WI38 (cell line): ENCODE results near the gene NDUFB3.
A peak's percentile ranks its signal among the peaks of the same experiment; 100 is the strongest.

Source experiments
- H3K4me3 ChIP-seq: 2 replicates; pipeline ENCODE4 v1.5.1; 2011; ENCODE audit warnings: low read depth, mild to moderate bottlenecking, control low read depth, low read length
- TF ChIP-seq, protein P1 (sequence below): IDR thresholded peaks from 2 replicates; pipeline ENCODE4 v1.5.1; 2012; ENCODE audit warnings: low read depth, mild to moderate bottlenecking, control low read depth, low read length

Gene NDUFB3

DNA sequence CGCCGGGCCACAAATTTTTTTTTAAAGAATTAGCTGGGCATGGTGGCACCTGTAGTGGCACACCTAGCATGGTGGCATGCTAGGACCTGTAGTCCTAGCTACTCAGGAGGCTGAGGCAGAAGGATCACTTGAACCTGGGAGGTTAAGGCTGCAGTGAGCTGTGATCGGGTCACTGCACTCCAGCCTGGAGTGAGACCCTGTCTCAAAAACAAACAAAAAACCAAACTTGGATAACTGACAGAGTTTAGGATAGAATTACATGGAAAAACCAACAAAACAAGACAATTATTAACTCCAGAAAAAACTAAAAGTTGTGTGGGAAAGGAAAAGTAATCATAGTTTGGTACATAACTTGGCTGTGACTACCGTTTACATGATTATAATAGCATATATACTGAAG lies 42.5 kb downstream of the NDUFB3 start:
- TF ChIP-seq, protein P1, sequence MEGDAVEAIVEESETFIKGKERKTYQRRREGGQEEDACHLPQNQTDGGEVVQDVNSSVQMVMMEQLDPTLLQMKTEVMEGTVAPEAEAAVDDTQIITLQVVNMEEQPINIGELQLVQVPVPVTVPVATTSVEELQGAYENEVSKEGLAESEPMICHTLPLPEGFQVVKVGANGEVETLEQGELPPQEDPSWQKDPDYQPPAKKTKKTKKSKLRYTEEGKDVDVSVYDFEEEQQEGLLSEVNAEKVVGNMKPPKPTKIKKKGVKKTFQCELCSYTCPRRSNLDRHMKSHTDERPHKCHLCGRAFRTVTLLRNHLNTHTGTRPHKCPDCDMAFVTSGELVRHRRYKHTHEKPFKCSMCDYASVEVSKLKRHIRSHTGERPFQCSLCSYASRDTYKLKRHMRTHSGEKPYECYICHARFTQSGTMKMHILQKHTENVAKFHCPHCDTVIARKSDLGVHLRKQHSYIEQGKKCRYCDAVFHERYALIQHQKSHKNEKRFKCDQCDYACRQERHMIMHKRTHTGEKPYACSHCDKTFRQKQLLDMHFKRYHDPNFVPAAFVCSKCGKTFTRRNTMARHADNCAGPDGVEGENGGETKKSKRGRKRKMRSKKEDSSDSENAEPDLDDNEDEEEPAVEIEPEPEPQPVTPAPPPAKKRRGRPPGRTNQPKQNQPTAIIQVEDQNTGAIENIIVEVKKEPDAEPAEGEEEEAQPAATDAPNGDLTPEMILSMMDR = no peak
- H3K4me3 ChIP-seq = no peak overlapping the region

DNA sequence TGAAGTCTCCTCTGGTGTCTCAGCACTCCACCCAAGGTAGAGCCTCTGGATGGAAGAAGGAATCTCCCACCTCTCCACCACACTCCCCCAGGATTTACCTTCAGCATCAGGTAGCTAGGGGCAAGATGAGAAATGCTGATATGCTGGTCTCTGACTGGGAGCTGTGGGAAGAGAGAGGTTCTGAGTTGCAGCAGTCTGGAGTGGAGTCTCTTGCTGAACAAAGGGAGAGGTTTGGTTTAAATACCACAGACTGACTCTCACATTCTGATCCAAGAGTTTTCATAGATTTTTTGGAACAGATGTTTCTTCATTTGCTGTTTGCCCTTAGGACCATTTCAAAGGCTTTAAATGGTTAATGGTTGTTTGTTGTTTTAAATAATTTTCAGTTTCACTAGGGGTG lies 43.0 kb downstream of the NDUFB3 start:
- H3K4me3 ChIP-seq = no peak overlapping the region
- TF ChIP-seq, protein P1 = no peak

DNA sequence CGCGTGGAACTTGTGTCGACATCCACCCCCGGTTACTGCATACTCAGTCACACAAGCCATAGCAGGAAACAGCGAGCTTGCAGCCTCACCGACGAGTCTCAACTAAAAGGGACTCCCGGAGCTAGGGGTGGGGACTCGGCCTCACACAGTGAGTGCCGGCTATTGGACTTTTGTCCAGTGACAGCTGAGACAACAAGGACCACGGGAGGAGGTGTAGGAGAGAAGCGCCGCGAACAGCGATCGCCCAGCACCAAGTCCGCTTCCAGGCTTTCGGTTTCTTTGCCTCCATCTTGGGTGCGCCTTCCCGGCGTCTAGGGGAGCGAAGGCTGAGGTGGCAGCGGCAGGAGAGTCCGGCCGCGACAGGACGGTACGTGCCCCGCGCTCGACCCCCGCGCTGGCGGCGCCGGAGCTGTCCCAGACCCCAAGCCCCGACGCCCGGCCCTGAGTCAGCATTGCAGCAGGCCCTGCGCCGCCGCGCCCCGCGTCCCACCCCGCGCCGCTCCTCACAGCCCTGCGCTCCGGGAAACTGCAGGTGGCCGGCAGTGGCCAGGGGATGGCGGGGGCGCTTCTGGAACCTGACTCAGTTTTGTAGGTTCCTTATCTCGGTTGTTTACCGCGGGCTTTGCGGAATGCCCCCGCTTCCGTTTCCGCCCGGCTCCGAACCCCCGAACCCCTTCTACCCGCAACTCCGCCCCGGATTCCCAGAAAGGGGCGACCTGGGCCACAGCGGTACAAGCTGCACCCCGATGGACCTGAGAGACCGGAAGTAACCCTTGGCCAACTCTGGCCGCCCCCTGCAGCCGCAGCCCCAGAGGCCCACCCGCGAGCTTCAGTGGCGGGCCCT lies 44.5 kb downstream of the NDUFB3 start, which contains the start of gene CFLAR:
CFLAR (plus strand) TSS at position 50 of the 844 bp plus-strand sequence. CDS start 13,702 bp downstream, outside the sequence.
- H3K4me3 ChIP-seq = peak within 1 kb of the TSS; percentile 63
- TF ChIP-seq, protein P1 = no peak

DNA sequence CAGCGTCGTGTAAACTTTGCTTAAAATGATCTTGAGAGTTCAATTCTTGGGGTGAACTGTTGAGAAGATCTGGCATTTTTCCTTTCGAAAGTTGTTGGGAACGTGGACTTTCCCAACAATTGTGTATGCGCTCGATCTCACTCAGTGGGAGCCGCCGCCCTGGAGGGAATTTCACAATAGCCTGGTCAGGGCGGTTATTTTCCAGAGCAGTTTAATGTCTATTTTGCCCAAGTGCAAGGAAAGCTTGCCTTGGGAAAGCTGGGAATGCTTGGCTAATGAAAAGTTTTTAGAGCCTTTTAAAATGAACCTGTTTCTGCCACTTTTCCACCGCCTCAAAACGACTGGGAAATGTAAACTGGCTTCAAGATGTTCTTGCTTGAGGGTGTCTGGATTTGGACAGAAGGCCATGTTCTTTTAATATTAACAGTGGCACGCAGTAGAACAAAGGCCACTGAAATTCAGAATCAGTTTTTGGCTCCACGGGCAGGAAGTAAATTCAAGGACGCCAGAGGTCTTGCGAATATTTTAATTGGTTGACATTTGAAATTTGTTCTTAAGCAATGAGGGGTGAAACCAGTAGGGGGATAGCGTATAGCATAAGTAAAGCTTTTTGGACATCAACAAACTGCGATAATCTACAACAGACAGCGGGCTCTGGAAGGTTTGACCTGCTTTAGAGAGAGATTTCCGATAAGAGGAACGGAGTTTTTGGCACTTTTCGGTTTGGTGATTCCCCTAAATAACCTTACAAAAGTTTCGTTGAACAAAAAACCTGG lies 45.3 kb downstream of the NDUFB3 start:
- H3K4me3 ChIP-seq = peak overlapping the region; percentile 63

DNA sequence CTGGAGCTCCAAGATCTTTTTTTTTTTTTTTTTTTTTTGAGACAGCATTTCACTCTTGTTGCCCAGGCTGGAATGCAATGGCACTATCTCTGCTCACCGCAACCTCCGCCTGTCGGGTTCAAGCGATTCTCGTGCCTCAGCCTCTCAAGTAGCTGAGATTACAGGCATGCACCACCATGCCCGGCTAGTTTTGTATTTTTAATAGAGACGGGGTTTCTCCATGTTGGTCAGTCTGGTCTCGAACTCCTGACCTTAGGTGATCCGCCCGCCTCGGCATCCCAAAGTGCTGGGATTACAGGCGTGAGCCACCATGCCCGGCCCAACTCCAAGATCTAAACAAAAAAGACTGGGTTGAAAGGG lies 45.9 kb downstream of the NDUFB3 start:
- H3K4me3 ChIP-seq = peak overlapping the region; percentile 63

More for the DNA sequence above, 45.3 kb downstream of the NDUFB3 start:
- TF ChIP-seq, protein P1 = peak; percentile 29; the same call in 1 of the 2 replicates

DNA sequence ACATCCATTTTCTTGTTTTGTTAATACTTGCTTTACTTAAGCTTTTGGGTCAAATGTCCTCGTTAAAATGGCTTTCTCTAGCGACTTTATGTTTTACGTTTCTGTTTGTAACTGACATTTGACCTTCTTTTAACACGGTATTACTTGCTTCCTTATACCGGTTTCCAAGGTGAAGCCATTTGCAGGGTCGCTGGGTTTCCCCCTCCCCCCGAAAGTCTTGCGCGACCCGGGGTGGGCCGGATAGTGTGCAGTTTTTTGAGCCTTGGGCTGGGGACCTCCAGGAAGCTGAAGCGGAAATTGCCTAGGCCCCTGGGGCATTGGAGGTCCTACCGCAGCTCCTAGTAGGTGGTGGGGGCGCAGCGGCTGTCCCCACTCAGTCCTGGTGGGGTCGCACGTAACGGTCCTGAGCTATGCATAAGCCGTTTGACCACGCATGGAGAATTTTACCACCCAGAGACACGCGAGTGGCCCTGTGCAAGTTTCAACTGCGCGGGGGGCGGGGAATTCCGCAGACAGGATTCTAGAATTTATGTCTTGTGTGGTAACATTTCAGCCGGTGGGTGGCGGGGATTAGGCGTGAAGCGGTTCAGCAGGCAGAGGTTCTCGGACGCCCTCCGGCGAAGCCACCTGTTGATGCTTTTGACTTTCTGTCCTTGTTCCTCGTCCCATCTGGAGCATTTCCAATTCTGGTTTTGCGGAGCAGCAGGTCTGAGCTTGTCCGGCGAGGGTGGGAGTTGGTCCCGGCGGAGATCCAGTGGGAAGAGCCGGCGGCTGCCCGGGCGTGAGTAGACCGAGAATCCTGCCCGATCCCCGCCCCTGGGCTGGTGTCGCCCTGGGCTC lies 46.5 kb downstream of the NDUFB3 start:
- TF ChIP-seq, protein P1 = peak; percentile 35
- peak overlapping the region; percentile 63 for H3K4me3 ChIP-seq
